PC-3 (cell line): ENCODE measurements around the gene UTP14C.

Experiments used
- CTCF ChIP-seq: fragments of 300-600 bp; sonication (generic); conservative IDR thresholded peaks from 2 replicates; pipeline ENCODE4 v1.5.1; 2017; ENCODE audit warnings: antibody characterized with exemption, low read depth, mild to moderate bottlenecking, low read length
- EZH2 ChIP-seq: fragments of 300-600 bp; sonication (generic); IDR thresholded peaks from one replicate; pipeline ENCODE4 v1.6.1; 2017; ENCODE audit warnings: antibody characterized with exemption, mild to moderate bottlenecking, low read length; ENCODE audit not compliant: unreplicated experiment

- TF ChIP-seq CTCF (no peak), EZH2 (no peak)
Observed at GRCh38 chr13:52002361-52002760, 22.1 kb upstream of the UTP14C start.
